GM21717 (cell line): ENCODE measurements around the gene REEP1.

Experiments
- ATAC-seq: cut with Tn5 transposase; IDR thresholded peaks from one replicate; pipeline ENCODE4 v1.9.1; 2021; ENCODE audit warnings: mild to moderate bottlenecking, moderate library complexity; ENCODE audit not compliant: unreplicated experiment

REEP1 gene, protein sequence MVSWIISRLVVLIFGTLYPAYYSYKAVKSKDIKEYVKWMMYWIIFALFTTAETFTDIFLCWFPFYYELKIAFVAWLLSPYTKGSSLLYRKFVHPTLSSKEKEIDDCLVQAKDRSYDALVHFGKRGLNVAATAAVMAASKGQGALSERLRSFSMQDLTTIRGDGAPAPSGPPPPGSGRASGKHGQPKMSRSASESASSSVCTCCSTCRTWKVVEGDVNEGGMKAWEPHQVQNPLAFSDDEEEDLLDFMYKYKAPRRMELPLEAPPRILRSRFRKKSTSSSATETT

DNA sequence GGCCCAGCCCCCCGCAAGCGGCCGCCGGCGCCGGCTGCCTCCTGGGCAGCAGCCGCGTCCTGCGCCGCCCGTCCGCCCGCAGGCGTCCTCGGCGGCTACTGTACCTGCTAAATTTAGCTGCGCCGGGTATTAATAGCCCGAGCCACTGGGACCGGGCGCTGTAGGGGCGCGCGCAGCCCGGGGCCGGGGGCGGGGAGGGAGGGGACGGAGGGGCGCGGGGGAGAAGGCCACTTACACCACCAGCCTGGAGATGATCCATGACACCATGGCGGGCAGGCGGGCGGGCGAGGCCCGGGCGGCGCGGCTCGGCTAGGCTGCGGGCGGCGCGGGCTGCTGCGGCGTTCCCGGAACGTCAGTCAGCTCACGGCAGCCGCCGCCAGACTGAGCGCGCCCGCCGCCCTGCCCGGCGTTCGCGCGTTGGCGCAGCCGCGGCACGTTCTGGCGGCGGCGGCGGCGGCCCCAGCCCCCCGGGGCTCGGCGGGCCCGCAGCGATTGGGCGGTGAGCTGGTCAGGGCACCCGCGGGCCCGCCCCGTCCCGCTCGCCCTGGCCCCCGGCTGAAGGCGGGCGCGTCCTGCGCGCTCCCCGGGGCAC lies at the start of gene REEP1:
TSS of gene REEP1 (minus strand) at position 383 of the 592 bp plus-strand sequence. CDS start at position 267, 116 bp downstream.
- no peak for ATAC-seq

GRCh38 chr2:86383844-86384243 lies 46.4 kb upstream of the REEP1 start:
- ATAC-seq = no peak

DNA sequence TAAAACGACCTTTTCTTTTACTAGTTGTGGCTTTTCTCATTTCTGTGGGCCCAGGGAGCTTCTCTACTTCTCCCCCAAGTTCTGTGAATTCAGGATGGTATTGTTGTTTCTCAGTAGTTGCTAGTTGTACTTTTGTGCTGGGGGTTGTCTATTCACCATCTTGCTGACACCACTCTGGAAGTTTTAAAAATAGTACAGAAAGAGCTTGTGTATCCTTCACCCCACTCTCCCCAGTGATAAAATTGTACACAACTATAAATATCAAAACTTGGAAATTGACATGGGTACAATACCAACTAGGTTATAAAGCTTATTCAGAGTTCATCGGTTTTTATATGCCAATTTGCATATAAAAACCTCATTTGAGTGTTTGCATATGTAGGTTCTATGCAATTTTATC lies 45.3 kb upstream of the REEP1 start:
- no peak for ATAC-seq

DNA sequence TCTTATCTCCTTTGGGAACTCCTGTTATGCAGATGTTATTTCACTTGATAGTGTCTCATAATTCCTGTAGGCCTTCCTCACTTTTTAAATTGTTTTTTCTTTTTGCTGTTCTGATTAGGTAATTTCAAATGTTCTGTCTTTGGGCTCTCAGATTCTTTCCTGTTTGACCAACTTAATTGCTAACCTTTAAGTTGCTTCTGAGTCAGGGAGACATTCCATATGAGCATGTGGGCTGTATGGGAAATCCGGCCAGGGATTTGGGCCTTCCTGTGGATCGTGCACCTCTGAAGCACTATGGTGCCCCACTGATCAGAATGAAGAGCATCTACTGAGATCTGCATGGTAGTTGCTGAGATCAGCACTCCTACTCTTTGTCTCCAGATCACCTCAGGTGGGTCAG lies 44.7 kb upstream of the REEP1 start:
- ATAC-seq = no peak

DNA sequence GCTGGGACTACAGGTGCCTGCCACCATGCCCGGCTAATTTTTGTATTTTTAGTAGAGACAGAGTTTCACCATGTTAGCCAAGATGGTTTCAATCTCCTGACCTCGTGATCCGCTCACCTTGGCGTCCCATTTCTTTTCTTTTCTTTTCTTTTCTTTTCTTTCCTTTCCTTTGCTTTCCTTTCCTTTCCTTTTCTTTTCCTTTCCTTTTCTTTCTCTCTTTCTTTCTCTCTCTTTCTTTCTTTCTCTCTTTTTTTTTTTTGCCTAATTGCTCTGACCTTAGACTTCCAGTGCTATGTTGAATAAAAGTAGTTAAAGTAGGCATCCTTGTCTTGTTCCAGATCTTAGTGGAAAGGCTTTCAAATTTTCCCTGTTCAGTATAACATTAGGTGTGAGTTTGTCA lies 41.0 kb upstream of the REEP1 start:
- ATAC-seq = no peak

DNA sequence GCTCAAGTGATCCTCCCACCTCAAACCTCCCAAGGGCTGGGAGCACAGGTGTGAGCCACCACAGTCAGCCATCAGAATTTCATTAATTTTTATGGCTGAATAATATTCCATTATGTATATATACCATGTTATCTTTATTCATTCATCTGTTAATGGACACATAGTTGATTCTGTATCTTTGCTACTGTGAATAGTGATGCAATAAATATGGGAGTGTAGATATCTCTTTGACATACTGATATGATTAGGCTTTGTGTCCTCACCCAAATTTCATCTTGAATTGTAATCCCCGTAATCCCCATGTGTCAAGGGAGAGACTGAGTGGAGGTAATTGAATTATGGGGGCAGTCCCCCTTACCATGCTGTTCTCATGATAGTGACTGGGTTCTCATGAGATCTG lies 38.2 kb upstream of the REEP1 start:
- ATAC-seq = no peak

GRCh38 chr2:86372641-86373502 lies 35.4 kb upstream of the REEP1 start:
- ATAC-seq = no peak

DNA sequence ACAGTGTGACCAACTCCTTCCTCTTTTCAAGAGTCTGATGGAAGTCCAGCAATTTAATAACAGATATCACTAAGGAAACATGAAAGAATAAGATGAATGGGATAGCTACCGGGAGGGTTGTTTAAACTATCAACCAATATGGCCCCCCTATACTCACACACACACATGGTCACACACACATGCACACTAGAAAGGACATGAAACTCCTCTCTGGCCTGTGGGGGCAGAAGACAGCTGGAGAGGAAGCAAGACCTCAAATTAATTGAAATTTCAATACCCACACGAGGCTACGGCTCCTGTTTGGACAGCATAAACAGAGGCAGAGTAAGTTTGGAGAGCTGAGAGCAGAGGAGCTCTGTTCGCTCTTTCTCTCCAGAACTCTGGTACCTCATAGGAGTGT lies 34.7 kb upstream of the REEP1 start:
- ATAC-seq = no peak

GRCh38 chr2:86371527-86371926 lies 34.1 kb upstream of the REEP1 start:
- no peak for ATAC-seq

- ATAC-seq = no peak
Observed at GRCh38 chr2:86370579-86370978, 33.2 kb upstream of the REEP1 start.

- no peak for ATAC-seq
Observed at GRCh38 chr2:86368161-86368824, 30.9 kb upstream of the REEP1 start.

DNA sequence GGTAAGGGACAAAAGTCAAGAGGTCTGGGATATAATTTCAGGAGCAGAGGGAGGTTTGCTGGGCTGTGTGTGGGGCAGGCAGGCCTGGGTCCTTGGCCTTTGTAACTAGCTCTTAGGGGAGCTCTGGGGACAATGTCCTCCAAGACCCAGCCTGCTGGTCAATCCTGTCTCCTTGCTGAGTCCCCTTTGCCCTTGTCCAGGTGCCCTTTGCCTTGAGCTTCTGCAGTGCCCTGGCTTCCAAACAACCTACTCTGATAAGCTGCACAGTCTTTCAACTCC lies 30.0 kb upstream of the REEP1 start:
- no peak for ATAC-seq

DNA sequence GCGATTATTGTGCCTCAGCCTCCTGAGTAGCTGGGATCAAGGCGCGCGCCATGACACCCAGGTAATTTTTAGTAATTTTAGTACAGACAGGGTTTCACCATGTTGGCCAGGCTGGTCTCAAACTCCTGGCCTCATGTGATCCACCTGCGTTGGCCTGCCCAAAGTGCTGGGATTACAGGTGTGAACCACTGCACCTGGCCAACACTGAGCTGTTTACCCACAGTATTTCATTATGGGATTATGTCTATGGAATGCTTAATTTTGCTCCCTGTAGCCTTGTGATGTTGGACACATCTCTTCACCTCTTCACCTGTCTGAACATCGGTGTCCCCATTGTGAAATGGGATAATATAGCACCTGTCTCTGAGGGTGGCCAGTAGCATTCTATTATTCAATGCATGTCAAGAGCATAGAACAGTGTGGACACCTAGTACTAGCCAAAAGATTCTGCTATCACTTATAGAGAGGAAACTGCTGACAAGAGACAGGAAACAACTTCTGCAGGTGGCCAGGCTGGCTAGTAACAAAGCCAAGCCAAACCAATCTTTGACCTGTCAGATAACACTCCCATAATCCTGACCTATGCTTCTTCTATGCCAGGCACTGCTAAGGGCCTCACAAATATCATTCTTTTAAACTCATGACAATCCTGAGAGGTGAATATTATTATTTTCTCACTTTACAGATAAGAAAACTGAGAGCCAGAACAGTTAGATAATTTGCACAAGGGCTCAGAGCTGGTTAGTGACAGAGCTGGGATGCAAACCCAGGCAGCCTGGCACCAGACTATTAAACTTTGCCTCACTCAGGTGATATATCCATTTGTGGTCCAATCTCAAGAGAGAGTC lies 29.4 kb upstream of the REEP1 start:
- no peak for ATAC-seq

DNA sequence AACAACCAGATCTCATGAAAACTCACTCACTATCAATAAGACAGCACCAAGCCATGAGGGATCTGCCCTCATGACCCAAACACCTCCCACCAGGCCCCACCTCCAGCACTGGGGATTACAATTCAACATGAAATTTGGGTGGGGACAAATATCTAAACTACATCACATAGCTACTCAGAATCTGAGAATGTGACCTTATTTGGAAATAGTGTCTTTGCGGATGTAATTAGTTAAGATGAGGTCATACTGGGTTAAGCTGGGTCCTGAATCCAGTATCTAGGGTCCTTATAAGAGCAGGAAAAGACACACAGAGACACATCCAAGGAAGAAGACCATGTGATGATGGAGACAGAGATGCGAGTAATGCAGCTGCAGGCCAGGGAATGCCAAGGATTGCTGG lies 27.5 kb upstream of the REEP1 start:
- no peak for ATAC-seq

- ATAC-seq = no peak
Observed at GRCh38 chr2:86360776-86361175, 23.4 kb upstream of the REEP1 start.

DNA sequence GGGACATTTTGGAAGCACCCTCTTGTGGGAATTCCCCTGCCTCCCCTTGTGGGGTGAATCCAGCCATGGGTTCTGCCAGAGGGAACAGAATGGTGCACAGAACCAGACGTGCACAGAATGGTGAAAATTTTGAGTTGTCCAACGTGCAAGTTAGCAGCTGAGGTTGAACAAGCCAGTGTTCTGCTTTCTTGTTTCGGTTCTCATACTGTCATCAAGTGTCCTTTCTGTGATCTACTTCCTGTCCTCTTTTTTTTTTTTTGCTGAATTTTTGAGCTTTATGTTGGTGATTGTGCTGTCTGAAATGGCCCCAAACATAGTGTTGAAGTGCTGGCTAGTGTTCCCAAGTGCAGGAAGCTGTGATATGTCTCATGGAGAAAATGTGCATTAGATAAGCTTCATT lies 21.5 kb upstream of the REEP1 start:
- ATAC-seq = peak; percentile 85

GRCh38 chr2:86357392-86357963 lies 20.1 kb upstream of the REEP1 start:
- no peak for ATAC-seq

DNA sequence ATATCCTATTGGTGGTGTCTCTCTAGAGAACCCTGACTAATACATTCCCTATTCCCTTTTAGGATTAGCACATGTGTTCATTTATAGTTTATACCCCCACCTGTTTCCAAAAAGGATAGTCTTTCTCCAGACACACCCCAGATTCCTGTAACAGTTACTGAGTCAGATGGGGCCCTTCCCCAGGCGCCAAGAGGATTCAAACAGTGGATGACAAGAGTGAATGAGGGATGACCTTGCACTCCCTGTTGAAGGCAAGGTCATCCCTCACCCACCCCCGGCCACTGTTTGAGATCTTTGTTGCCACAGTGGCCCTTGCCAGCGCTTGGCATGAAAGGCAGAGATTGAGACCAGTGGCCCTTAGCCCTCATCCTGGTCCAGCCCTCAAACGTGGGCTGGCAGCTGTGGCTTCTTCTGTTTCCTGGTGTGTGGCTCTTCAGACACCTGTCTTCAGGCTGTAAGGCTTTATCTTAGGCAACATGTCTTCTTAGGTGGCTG lies 15.3 kb upstream of the REEP1 start:
- ATAC-seq = no peak

DNA sequence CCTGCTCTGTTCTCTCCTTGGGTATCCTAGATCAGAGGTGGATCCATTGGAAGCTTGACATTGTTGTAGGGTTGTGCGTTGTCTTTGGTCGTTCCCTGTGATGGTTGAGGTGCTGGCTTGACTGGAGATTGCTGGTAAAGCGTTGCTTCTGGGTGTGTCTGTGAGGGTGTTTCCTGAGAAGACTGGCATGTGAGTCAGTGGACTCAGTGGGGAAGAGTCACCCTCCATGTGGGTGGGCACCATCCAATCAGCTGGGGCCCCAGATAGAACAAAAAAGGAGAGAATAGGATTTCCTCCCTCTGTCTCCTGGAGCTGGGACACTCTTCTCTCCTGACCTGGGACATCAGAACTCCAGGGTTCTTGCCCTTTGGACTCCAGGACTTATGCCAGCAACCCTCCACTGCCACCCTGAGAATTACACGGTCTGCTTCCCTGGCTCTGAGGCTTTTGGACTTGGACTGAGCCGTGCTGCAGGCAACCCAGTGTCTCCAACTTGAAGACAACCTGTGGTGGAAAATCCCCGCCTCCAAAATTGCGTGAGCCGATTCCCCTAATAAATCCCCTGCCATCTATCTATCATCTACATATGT lies 14.8 kb upstream of the REEP1 start:
- no peak for ATAC-seq

GRCh38 chr2:86350751-86351150 lies 13.3 kb upstream of the REEP1 start:
- ATAC-seq = no peak
